Erythroblast (primary cell): ENCODE data around the gene AMH.

Experiments used
- GATA1 ChIP-seq: IDR thresholded peaks from 2 replicates; pipeline ENCODE4 v1.6.1; 2011; ENCODE audit warnings: low read depth, mild to moderate bottlenecking, control low read depth, low read length, moderate library complexity
- POLR2A ChIP-seq: IDR thresholded peaks from 2 replicates; pipeline ENCODE4 v1.6.1; 2011; ENCODE audit warnings: mild to moderate bottlenecking, low read length

DNA sequence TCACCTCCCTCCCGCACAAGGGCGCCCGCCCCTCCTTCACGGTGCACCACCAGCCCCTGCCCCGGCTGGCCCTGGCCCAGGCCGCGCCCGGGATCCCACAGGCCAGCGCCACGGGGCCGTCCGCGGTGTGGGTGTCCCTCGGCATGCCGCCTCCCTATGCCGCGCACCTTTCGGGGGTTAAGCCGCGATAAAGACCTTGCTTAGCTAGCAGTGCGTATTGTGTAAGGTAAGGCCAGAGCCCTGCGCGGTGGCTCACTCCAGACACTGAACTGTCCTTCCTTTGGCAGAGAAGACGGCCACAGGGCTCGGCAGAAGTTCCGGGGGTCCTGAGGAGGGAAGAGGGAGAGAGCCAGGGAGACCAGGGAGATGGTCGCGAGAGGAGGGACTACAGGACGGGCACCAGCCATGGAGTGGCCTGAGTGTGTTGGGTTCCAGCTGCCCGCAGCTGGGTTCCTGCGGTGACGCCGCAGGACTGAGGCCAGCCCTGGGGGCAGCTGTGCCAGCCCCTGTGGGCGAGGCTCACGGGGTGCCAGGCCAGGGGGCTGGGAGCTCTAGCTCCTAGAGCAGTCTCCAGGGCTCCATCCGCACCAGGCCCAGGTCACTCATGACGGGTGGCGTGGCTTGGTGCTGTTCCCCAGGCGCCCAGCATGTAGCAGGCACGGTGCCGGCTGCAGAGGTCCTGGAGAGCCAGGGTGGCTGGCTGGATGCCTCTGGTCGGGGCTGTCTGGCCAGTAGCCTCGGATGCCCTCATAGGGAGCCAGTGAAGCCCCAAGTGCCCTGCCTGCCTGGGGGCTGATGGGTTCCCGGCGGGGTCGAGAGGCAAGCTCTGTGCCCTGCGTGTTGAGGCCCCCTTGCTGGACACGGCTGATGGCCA lies 20.7 kb upstream of the AMH start:
- no peak for TF ChIP-seq POLR2A
- TF ChIP-seq GATA1: no peak
